GM18951 (cell line): ENCODE measurements around the gene ARID1B.

Experiments
- POLR2A ChIP-seq: IDR thresholded peaks from 4 replicates; pipeline ENCODE4 v1.6.1; 2011; ENCODE audit warnings: mild to moderate bottlenecking; ENCODE audit not compliant: insufficient read length, insufficient read depth; ENCODE audit errors: extremely low read depth
- in situ Hi-C: fragments of 300-500 bp; cut with MboI; formaldehyde crosslinking; loops from one replicate; pipeline ENCODE4 v1.12.0; 2022; ENCODE audit warnings: low sequenced_read_pairs, mixed read lengths, inconsistent platforms; ENCODE audit not compliant: unreplicated experiment

Gene ARID1B

GRCh38 chr6:156807028-156807427 is 29.9 kb downstream of the ARID1B start:
- TF ChIP-seq POLR2A, result no peak
- in situ Hi-C loops, result no loop called here

DNA sequence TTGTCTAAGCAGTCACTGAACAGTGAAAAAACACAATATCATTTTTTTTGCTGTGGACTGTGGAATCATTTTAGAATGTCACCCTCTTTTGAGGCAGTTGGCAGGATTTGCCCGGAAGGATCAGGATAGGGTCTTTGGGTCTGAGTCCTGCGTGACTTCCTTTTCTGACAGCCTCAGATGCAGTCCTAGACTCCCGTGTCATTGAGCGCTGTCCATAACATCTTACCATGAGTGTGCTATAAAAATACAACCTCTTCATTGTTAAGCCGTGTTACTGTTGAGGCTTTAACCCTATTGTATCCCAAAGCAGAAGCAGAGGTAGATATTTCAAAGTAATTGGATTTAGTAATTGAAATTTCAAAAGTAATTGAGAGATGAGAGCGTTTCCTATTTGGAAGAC is 30.6 kb downstream of the ARID1B start:
- in situ Hi-C loops, result no loop called here
- no peak for TF ChIP-seq POLR2A

DNA sequence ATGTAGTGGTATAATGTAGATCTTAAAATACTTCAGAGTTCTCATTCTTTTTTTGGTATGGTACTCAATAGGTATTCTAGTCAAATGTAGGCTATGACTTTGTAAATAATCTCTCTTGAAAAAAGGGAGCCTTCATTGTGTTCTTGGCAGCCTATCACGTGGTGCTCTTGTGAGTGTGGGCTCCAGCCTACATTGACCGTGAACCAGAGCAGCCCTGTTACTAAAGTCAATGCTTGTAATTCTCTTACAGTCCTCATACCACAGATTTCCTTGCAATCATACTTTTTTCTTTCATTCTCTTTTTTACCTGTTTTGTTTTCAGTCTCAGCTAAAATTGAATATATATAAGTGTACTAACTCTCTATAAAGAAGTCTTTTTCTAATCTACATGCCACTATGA is 31.1 kb downstream of the ARID1B start:
- no peak for TF ChIP-seq POLR2A
- in situ Hi-C loops, result no loop called here

DNA sequence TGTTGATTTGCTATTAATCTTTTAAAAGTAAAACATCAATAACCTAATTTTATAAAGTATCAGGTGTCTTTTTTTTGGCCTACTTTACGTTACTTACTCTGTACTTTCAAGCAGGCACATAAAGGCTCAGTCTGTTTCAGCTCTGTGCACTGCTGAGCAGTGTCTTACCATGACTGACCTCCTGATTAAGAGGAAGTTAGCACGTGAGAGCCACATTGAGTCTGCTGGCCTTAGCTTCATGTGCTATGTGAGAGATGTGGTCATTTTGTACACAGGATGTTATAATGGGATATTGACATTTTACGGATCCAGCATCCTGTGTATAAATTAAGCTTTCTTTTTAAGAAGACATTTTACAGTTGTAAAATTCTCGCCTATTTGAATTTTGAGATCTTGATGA is 31.9 kb downstream of the ARID1B start:
- in situ Hi-C loops, result no loop called here
- TF ChIP-seq POLR2A, result no peak

DNA sequence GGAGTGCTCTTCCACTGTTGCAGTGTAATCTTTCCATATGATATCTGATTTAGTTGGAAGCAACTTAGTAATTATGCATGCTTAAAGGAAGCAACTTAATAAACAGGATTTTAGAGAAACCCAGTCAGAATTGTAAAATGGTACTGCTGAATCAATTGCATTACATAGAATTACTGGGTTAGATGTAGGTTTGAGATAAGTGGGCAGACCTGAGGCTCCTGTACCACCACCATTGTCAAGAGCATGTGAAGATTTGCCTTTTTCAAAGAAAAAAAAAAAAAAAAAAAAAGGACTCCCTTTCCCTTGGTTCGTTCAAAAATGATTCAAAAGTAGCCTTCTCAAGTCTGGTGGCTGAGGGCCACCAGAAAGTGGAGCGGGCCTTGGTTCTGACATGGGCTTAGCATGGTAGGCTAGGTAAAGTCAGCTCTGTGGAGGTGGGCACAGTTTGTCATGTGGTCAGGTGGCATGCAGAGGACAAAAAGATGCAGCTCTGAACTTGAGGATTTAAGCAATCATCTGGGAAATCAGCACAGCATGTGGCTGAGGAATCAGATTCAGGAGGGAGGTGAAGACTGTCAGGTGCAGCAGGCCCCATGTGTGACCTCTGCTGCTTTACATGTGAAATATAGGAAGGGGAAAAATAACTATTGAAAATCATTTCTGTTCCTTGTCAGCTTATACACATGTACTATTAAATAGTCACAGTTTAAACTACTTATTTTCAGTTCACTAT is 32.4 kb downstream of the ARID1B start:
- no peak for TF ChIP-seq POLR2A
- in situ Hi-C loops, result no loop called here

DNA sequence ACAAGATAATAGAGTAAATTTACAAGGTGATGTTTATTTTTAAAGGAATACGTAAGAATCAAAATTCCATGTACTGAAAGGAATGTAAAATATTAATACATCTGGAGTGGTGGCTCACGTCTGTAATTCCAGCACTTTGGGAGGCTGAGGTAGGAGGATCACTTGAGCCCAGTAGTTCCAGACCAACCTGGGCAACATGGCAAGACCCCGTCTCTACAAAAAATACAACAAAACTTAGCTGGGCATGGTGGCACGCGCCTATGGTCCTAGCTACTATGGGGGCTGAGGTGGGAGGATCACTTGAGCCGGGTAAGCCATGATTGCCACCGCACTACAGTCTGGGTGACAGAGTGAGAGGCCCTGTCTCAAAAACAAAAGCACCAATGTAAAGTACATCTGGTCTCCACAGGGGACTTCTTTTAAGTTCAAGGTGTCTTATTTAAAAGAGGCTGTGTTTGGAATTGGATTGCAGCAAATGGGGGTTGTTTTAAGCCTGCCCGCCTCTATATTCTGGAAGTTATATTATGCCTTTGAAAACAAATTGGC is 36.9 kb downstream of the ARID1B start:
- TF ChIP-seq POLR2A, result no peak
- in situ Hi-C loops, result no loop called here

GRCh38 chr6:156816505-156816904 is 39.3 kb downstream of the ARID1B start:
- TF ChIP-seq POLR2A, result no peak
- in situ Hi-C loops, result no loop called here

GRCh38 chr6:156820089-156820798 is 43.1 kb downstream of the ARID1B start:
- TF ChIP-seq POLR2A, result no peak
- in situ Hi-C loops, result no loop called here

GRCh38 chr6:156821707-156822106 is 44.5 kb downstream of the ARID1B start:
- no peak for TF ChIP-seq POLR2A
- in situ Hi-C loops, result no loop called here

DNA sequence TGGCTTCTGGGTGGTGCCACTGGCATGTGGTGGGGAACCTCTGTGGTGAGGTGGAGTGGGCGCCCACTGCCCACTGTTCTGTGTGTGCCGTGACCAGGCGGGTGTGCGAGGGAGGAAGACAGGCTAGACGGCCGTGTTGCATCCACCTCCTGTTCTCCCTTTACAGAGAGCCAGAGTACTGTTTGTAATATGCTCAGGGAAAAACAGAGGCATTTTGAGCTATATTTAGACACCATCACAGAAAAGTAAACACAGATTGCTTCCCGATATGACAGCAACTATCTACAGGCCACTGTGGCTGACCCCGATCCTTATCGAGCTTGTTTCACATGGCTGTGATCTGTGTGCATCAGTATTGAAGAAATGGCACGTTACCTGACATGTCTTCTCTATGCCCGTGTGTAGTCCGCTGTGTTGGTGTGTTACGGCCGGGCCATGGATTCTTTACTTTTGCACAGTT is 45.6 kb downstream of the ARID1B start:
- no peak for TF ChIP-seq POLR2A
- in situ Hi-C loops, result no loop called here

- no peak for TF ChIP-seq POLR2A
- in situ Hi-C loops, result no loop called here
Measured at GRCh38 chr6:156824142-156824541, 47.0 kb downstream of the ARID1B start.

DNA sequence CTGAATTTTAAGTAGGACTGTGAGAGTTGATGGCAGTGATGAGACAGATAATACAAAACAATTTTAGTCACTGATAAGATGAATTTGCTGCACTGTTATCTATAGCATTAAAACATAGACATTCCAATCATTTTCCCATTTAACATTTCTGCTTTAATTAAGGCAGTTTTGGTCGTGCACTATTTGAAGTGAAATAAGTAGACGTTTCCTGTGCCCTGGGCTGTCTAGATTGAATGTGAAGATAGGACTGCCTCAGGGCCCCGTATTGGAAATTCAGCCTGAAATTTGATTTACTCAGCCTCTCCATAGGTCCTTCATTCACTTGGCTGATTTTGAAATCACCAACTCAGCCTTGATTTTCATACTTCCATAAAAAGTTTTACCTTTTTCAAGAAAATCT is 48.3 kb downstream of the ARID1B start:
- in situ Hi-C loops, result no loop called here
- no peak for TF ChIP-seq POLR2A

- in situ Hi-C loops, result no loop called here
- no peak for TF ChIP-seq POLR2A
Measured at GRCh38 chr6:156826290-156826955, 49.2 kb downstream of the ARID1B start.
